DND-41 (cell line): Measurements from ENCODE around the gene TTC24.

Experiments
- CTCF ChIP-seq: IDR thresholded peaks from 2 replicates; pipeline ENCODE4 v1.5.1; 2012; ENCODE audit warnings: borderline replicate concordance, low read length, moderate library complexity, mild to moderate bottlenecking; ENCODE audit not compliant: poor library complexity, severe bottlenecking; ENCODE audit errors: extremely low read depth
- EZH2 ChIP-seq: IDR thresholded peaks from 3 replicates; pipeline ENCODE4 v1.6.1; 2012; ENCODE audit warnings: borderline replicate concordance, low read depth, mild to moderate bottlenecking, moderate library complexity, low read length, inconsistent platforms; ENCODE audit not compliant: severe bottlenecking

GRCh38 chr1:156590326-156591180 is 11.0 kb downstream of the TTC24 start:
- TF ChIP-seq CTCF (no peak), EZH2 (no peak)
